ENCODE measurements around the gene UBTF.
A peak's percentile ranks its signal among the peaks of the same experiment; 100 is the strongest.

UBTF gene

DNA sequence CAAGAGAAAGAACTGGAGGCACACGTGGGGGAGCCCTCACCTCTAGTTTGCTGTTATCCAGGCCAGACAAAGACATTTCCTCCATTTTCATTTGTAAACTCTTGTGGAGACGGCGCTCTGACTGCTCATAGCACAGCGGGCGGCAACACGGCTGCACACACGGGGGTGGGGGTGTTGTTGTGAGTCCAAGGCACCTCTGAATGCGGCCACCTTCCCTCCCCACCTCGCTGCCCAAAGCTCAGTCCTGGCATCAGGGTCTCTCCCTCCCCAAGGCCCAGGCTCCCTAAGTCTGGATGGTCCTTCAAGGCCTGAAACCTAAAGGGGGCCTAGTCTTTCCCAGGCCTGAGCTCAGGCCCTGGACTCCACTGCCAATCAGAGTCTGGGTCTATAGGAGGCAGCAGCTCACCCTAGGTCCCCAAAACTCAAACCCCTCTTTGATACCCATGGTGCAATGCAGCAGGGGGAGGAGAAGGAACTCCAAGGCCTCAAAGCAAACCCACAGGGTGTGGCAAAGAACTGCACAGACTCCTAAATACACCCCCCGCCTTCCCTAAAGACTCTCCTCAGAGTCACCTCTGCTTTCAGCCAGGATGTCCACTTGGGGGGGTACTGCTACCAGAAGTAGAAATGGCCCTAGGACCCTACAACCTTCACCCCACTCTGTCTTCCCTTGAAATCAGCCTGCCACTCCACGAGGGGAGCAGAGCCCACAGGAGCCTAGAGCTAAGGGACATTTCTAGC, 21.3 kb downstream of the UBTF start:
- DNase-seq (ENCODE audit: low read depth, low spot score): no peak

DNA sequence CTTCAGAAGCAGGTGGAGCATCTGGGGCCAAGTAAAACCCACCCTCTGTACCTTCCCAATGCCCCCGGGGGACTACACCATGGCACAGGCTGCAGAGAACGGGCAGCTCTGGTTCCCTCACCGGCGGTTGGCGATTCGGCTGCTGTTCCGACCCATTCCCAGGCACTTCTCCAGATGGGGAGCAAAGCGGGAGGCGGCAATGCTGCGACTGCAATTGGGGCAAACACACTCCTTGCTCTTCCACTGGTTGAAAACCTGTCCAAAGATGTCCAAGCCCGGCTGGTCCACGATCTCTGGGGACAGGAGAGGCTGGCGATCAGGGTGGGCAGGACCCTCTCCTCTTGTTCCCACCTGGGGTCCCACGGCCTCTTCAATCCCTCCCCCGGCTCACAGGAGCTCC, 22.4 kb downstream of the UBTF start:
- DNase-seq (ENCODE audit: low read depth, low spot score): no peak

DNA sequence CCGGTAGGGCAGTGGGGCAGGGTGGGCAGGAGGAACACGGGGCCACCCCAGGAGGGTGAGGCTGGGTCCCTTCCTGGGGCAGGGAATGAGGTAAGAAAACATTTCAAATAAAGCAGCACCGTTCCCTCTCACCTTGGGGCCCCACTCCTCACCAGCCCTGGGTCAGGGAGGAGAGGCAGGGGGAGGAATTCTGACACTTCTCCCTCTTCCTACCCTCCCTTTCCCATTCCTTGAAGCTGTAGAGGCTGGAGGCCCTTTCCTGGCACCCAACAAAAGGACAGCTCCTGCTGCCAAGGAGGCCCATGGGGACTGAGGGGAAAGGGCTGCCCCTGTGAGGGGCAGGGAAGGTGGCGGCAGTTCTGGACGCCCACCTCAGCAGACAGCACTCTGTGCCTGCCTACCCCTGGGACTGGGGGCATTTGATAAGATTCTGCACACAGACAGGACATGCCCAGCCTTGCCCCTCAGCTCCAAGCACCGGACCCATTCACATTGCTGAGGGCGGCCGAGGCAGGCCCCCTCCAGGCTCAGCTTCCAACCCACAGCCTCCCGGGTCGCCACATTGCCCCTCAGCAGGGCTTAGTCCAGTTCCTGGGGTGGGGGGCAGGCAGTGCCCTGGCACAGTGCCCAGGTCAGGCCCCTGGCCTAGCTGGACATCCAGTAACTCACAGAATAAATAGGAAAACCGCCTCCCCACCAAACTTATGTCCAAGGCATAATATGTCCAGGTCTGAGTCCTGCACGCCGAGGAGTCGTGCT, 26.0 kb downstream of the UBTF start:
- no peak for DNase-seq (ENCODE audit: low read depth, low spot score)

DNA sequence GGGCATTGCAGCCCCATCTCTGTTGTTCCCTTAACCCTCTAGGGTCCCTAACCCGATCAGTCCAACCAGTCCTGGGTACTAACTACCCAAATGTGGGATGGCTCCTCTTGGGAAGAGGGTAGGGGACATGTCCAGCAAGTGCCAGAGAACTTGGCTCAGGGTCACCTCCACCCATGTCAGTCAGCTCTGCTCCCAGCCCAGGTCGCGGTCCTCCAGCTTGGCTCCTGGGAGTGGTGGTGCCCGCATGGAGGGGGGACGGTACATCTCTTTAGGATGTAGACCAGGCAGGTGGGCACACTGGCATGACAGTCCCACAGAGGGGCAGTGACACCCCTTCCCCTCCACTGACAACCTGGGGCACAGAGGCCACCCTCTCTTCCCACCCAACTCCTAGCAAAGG, 26.7 kb downstream of the UBTF start:
- no peak for DNase-seq (ENCODE audit: low read depth, low spot score)

DNA sequence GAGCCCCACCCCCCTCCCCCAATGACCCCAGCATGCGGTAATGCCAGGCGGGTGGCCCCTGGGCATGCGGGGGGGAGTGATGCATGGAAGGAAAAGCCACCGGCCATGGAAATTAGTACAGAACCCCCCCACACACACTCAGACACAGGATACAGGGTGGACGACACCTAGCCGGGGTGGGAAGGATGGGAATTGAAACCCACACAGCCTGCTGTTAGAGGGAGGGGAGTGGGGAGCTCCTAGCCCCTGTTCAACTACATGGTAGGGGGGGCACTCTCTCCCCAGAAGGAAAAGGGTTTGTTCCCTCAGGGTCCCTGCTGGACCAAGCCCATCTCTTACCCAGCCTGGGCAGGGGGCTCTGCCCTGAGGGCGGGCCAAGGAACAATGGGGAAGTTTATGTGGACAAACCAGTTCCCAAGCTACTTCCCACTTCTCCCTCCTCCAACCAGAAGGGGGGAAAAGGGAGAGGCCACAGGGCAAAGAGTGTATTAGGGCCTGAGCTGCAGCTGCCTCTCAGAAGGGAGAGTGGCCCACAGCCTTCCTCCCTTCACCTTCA, 27.5 kb downstream of the UBTF start:
- no peak for DNase-seq (ENCODE audit: low read depth, low spot score)

DNA sequence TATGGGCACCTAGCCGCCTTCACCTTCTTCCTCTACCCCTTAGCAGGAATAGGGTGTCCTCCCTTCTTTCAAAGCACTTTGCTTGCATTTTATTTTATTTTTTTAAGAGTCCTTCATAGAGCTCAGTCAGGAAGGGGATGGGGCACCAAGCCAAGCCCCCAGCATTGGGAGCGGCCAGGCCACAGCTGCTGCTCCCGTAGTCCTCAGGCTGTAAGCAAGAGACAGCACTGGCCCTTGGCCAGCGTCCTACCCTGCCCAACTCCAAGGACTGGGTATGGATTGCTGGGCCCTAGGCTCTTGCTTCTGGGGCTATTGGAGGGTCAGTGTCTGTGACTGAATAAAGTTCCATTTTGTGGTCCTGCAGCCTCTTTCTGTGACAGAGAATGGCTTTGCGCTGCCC, 28.1 kb downstream of the UBTF start:
- DNase-seq (ENCODE audit: low read depth, low spot score): no peak

DNA sequence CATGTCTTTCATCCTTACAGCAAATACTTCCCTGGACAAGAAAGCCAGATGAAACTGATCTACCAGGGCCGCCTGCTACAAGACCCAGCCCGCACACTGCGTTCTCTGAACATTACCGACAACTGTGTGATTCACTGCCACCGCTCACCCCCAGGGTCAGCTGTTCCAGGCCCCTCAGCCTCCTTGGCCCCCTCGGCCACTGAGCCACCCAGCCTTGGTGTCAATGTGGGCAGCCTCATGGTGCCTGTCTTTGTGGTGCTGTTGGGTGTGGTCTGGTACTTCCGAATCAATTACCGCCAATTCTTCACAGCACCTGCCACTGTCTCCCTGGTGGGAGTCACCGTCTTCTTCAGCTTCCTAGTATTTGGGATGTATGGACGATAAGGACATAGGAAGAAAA, 29.0 kb downstream of the UBTF start:
- no peak for DNase-seq (ENCODE audit: low read depth, low spot score)

DNA sequence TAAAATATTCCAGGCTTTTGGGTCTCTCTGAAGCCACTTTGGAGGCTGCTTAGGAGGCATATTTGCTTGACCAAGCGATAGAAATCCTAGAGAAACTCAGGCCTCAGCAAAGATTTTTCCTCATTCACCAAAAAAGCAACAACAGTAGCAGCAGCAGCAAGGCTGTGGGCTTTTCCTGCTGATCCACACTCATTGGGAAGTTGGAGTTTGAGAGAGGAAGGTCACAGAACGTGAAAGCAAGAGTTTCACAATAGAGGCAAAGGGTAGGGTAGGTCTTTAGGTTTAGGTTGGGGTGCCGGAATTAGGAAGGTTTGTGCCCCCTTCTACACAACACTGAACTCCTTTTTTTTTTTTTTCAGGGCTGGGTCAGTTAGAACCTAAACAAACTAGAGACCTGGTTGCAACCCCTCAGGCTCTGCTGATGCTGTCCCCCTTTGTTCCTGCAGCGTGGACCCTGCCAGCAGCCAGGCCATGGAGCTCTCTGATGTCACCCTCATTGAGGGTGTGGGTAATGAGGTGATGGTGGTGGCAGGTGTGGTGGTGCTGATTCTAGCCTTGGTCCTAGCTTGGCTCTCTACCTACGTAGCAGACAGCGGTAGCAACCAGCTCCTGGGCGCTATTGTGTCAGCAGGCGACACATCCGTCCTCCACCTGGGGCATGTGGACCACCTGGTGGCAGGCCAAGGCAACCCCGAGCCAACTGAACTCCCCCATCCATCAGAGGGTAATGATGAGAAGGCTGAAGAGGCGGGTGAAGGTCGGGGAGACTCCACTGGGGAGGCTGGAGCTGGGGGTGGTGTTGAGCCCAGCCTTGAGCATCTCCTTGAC, 30.7 kb downstream of the UBTF start:
- no peak for DNase-seq (ENCODE audit: low read depth, low spot score)

DNA sequence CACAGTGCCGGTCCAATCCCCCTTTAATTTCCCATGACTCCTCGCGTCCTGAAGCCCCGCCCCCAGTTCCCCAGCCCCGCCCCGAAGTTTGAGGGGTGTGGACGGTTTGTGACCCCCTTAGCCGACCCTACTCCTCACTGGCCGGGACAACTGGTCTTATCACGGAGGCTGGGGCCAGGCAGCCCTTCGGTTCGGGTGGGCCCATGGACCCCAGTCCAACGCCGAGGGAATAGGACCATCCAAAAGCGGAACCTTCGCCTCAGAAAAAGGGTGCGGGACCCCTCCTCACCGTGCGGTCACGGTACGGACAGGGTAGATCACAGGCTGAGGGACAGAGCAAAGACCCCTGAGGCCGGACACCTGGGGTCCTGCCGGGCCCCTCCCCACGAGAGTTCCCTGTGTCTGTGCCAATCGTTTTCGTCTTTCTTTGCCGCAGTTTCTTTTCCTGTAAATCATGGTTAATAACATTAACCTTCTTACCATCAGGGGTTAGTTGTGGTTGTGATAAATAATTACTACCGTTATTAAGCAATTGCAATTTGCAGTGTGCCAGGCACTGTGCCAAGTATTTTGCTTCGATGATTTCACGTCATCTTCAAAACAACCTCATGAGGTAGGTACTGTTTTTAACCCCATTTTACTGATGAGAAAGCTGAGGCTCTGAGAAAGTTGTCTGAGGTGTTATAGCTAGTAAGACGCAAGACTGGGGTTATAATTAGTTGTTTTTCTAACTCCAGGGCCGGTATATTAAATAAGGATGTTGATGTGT, 32.2 kb downstream of the UBTF start:
- no peak for DNase-seq (ENCODE audit: low read depth, low spot score)

DNA sequence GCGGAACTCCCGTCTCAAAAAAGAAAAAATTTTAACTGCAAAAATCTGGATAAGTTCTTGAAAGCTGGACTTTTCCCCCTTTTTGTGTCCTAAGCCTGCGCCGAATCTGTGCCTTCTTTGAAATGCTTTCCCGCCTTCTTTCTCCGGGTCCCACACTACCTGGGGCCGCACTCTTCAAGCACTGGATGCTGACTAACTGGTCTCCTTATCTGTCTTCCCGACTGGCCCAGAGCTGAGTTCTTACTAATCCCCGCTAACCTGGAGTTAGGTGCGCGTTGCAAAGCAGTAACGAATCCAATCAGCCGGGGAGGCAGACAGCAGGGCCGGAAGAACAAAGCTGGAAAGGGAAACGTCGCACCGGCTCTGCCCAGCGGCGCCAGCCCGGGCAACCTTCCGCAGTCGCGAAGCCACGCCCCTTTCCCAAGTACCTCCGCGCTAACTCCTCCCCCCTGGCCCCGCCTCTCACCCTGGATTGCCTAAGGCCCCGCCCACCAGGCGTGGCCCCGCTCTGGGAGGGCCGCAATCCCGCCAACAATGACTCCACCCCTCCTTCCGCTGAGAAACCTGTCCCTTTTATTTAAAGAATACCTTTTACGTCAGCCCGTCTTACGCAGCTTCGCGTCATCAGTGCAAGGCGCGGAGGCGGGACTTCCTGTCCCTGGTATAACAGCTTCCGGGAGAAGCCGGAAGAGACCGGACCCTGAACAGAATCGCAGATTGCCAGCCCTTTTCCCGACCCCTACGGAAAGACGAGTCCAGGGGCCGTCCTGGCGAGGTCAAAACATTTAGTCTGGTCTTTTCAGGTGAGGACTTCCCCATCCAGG, 33.0 kb downstream of the UBTF start, which contains the start of gene TMUB2:
TMUB2 (plus strand) TSS at position 666 of the 824 bp plus-strand sequence. CDS start 737 bp downstream, outside the sequence.
- peak; percentile 98 for DNase-seq (ENCODE audit: low read depth, low spot score)

DNA sequence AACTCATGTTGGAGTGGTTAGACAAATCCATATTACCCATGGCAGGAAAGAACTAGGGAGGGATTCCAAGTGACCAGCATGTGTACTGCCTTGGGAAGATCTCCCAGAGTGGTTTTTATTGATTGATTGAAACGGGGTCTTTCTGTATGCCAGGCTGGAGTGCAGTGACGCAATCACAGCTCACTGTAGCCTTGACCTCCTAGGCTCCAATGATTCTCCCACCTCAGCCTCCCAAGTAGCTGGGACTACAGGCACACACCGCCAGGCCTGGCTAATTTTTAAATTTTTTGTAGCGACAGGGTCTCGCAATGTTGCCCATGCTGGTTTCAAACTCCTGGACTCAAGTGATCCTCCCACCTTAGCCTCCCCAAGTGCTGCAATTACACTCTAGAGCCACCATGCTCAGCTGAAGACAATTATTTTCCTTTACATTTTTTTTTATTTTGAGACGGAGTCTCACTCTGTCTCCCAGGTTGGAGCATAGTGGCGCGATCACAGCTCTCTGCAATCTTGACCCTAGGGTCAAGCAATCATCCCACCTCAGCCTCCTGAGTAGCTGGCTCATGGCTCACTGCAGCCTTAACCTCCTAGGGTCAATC, 35.2 kb downstream of the UBTF start:
- no peak for DNase-seq (ENCODE audit: low read depth, low spot score)

DNA sequence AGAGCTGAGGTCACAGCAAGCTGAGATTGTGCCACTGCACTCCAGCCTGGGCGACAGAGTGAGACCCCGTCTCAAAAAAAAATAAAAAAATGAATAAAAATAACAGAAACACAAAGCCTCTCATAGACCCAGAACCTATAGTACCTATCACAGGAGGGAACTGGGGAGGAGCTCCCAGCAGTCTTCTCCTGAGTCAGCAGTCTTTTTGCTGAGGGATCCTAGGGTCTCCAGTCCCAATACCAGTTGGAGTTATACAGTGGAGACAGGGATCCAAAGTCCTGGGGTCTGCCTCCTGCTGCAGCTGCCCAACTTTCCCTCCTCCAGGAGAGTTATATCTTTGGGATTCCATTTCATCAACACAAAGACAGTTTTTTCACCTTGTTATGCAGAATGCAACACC, 36.5 kb downstream of the UBTF start:
- DNase-seq (ENCODE audit: low read depth, low spot score): no peak

DNA sequence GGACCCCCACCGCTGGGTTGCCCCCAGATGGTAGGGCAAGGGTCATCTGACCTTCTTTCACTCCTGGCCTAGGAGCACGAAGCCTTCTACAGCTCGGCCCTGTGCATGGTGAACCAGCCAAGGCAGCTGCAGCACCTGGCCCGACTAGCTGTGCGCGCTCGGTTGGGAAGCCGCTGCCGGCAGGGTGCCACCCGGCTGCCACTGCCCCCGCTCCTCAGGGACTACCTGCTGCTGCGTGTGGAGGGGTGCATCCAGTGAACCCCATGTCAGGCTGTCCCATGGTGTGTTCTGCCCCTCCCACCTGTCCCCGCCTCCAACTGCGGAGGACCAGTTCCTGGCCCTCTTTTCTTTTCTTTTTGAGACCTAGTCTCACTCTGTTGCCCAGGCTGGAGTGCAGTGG, 41.3 kb downstream of the UBTF start:
- no peak for DNase-seq (ENCODE audit: low read depth, low spot score)

DNA sequence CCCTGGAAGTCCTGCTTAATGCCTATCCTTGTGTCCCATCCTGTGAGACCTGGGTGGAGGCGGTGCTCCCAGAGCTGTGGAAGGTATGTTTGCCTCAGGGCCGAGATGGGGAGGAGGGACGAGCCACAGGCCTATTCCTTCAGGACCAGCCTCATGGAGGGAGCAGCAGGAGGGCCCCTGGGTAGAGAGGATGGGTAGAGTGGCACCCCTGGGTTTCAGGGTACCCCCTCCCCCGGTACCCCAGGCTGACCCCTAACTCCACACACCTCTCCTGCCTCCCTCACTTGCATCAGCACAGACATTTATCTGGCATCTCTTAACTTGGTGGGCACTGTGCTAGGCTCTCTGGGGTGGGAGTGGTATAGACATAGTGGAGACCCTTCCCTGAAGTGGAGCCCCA, 41.8 kb downstream of the UBTF start:
- DNase-seq (ENCODE audit: low read depth, low spot score): no peak

DNA sequence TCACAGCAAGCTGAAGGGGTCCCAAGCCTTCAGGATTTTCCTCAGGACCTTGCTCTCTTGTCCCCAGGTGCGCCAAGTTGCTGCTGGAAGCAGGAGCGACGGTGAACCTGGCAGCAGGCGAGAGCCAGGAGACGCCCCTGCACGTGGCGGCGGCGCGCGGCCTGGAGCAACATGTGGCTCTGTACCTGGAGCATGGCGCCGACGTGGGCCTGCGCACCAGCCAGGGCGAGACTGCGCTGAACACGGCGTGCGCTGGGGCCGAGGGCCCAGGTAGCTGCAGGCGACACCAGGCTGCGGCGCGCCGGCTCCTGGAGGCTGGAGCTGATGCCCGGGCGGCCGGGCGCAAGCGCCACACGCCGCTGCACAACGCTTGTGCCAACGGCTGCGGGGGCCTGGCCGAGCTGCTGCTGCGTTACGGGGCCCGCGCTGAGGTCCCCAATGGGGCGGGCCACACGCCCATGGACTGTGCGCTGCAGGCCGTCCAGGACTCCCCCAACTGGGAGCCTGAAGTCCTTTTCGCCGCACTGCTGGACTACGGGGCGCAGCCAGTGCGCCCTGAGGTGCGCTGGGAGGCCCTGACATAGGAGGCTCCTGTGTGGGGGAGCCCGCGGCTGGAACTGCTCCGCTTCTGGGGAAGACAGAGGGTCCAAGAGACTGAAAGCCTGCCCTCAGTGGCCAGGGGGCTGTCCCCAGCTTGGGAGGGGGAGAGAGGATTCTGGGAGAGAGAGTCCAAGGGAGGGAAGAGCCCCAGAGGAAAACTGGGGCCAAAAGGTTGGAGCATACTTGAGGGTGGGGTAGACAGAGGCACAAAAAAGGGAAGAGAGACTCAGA, 42.6 kb downstream of the UBTF start:
- no peak for DNase-seq (ENCODE audit: low read depth, low spot score)

DNA sequence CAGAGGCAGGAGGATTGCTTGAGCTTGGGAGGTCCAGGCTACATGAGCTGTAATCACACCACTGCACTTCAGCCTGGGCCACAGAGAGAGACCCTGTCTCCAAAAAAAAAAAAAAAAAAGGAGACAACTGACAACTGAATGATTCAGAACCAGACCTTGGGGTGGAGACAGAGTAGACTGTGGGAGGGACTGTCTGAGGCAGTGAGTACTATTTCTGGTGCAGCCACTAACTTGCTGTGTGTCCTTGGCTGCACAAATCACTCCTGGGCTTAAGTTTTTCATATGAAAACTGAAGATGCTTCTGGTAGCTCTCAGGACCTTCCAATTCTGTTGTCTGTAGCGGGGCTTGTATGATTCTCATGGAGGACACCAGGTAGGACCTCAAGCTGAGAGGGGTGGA, 43.2 kb downstream of the UBTF start:
- DNase-seq (ENCODE audit: low read depth, low spot score): no peak

DNA sequence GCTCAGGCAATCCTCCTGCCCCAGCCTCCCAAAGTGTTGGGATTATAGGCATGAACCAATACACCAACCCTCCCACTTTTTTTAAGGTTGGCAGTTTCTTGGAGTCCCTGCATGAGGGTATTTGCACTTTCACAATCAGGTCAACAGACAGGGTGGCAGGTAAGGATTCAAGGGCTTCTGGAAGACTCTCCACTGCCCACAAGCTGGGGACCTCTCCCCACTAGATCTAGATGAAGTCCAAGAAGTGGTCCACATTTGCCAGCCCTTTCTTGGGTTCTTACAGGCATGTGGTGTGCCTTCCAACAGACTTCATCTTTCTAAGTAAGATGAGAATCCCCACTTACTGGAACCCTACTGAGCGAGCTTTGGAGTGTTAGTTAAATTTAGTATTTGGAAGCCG, 45.0 kb downstream of the UBTF start:
- DNase-seq (ENCODE audit: low read depth, low spot score): no peak

DNA sequence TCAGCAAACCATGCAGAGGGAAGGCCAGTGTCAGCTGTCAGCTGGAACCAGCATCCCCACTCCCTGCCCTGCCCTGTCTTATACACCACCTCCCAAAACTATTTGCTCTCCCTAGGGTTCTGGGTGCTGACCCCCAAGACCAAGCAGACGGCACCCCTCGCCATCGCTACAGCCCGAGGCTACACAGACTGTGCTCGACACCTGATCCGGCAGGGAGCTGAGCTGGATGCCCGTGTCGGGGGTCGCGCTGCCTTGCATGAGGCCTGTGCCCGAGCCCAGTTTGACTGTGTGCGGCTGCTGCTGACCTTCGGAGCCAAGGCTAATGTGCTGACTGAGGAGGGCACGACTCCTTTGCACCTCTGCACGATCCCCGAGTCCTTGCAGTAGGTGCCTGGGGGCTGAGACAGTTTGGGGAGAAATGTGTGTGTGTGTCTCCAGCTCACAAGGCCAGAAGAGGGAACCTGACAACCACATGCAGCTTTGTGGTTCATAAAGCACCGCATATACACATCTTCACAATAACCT, 47.5 kb downstream of the UBTF start:
- DNase-seq (ENCODE audit: low read depth, low spot score): no peak
